Measurements from ENCODE around the gene NCKAP5L.
"Not testable (repeated sequence)": the region's sequence is repeated elsewhere in the genome, so short reads cannot be mapped to it uniquely, and the experiment has no call there.

NCKAP5L gene

DNA sequence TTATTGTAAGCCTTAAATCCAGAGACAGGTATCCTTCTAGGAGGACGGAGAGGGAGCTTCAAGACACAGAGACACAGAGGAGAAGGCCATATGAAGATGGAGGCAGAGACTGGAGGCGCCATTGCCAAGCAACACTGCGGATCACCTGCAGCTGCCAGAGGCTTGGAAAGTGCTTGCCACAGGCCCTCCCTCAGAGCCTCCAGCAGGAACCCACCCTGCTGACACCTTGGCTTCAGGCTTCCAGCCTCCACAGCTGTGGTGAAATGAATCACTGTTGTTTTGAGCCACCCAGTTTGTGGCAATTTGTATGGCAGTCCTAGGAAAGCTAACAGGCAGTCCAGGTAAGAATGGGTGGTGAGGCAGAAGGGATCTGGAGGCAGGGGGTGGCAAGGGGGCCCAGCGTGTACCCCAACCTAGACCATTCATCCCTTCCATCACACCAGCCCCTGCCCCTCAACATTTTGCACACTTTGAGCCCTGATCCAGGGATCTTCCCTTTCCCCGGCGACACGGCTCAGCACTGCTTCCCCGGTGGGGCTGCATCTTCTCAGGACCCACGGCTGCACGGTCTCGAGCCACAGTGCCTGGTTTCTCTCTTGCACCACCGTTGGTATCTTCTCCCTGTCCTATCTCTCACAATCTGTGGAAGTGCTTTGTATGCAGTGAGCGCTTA, 37.0 kb upstream of the NCKAP5L start:
- no peak for DNase-seq

DNA sequence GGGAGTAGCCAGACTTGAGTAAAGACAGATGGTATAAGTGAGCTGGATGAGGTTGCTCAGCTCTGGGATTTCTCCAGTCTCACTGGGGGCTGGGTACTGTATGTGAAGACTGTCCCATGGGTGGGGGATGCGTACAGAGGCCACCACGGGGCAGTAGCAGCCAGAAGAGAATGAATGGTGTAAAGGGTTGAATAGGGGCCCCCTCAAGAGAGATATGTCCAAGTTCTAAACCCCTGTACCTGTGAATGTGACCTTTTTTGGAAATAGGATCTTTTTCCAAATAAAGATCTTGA, 36.5 kb upstream of the NCKAP5L start:
- DNase-seq, result peak; percentile 43

DNA sequence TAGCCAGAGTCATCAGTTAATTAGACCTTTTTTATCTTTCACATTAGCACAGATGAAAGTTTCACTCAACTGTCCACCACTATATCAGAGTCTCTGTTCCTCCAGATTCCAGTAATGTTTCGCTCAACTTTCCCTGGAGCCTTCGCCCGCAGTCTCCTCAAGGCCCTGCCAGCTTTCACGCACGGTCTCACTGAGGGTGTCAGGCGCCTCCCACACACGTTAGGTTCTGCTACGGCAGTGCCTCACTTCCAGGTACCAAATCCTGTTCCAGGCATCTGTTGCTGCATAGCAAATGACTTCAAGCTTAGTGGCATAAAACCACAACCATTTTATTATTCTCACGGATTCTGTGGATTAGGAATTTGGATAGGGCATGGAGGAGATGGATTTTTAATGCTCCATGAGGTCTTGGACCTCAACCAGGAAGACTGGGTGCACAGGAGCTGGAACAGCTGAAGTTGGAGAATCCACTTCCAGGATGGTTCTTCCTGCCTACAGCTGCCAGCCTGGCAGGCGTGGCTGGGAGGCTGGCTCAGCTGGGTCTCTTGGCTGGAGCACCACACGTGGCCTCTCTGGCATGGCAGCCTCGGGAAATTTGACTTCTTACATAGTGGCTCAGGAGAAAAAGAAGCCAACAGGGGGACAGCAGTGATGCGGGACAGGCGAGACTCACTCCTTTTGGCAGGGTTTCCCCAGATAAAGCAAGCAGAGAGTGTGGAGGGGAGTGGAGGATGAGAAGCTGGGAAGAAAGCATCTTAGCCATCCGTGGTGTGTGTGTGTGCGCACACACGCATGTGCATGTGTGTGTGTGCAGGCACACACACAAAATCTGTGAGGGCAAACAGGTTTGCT, 36.0 kb upstream of the NCKAP5L start:
- peak; percentile 43 for DNase-seq

DNA sequence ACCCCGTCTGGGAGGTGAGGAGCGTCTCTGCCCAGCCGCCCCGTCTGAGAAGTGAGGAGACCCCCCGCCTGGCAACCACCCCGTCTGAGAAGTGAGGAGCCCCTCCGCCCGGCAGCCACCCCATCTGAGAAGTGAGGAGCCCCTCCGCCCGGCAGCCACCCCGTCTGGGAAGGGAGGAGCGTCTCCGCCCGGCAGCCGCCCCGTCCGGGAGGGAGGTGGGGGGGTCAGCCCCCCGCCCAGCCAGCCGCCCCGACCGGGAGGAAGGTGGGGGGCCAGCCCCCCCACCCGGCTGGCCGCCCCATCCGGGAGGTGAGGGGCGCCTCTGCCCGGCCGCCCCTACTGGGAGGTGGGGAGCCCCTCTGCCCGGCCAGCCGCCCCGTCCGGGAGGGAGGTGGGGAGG, 32.7 kb upstream of the NCKAP5L start:
- not testable (repeated sequence) for DNase-seq

DNA sequence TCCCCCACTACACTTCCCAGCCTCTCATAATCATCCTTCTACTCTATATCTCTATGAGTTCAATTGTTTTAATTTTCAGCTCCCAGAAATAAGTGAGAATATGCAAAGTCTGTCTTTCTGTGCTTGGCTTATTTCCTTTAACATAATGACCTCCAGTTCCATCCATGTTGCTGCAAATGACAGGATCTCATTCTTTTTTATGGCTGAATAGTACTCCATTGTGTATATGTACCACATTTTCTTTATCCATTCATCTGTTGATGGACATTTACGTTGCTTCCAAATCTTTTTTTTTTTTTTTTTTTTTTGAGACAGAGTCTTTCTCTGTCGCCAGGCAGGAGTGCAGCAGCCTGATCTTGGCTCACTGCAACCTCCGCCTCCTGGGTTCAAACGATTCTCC, 27.7 kb upstream of the NCKAP5L start:
- not testable (repeated sequence) for DNase-seq

DNA sequence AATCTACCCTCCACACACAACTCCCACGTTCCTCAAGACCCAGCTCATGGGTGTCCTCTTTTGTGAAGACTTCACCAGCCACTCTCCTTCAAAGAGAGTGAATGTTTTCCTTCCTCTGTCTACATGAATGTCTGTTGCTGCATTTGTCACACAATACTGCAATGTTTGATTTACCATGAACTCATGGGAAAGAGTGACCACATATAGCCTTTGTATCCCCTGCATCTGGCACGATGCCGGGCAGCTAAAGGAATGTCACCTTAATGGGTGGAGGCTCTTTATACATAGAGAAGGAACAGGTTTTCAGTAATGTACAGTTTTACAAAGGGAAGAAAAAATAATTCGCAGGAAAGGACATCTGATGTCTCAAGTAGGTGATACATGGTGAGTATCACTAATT, 26.8 kb upstream of the NCKAP5L start:
- no peak for DNase-seq

DNA sequence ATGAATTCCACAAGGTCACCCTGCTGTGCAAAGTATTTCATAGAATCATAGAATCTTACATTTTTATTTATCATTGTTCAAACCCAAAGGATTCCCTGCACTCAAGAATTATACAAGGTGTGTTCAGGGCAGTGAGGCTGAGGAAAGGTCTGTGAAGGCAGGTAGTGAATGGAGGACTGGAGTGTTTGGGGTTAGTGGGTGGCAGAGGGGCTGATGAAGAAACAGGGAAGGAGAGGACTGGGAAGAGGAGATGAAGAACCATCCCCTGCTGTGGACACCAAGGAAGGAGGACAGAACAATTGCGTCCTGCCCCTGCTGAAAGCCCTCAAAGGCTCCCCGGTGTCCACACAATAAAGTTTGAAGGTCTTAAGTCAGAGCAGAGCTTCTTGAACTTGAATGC, 25.5 kb upstream of the NCKAP5L start:
- no peak for DNase-seq

DNA sequence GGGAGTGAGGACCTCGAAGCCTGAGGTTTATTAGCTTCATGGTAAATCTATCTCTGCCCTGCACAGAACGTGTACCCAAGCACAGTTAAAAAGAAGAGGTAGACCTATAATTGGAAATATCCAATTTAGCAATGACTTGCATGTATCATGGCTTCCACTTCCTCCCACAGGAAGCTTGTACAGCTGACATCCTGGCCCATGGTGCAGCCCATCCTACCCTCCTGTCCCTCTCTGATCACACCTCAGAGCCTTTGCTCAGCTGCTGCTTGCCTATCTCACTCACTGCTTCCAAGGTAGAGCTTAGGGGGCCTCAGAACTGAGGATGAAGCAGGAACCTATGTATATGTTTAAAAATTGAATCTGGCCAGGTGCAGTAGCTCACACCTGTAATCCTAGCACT, 18.9 kb upstream of the NCKAP5L start:
- DNase-seq, result no peak

DNA sequence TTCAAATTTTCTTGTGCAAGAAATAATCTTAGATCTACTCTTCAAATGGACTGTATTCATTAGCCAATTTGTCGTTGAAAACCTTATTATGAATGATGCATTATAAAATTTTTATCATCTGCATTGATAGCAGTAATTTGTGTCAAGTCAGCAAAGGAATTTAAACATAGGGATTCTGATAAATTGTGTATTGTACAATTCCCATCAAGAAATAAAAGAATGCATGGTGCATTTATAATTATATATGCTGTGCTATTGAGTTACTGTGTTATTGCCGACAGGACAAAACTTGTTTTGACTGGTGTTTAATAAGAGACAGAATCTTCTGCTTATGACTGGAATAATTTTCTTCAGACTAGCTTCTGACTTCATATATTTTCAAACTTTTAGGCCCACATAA, 17.8 kb upstream of the NCKAP5L start:
- no peak for DNase-seq

DNA sequence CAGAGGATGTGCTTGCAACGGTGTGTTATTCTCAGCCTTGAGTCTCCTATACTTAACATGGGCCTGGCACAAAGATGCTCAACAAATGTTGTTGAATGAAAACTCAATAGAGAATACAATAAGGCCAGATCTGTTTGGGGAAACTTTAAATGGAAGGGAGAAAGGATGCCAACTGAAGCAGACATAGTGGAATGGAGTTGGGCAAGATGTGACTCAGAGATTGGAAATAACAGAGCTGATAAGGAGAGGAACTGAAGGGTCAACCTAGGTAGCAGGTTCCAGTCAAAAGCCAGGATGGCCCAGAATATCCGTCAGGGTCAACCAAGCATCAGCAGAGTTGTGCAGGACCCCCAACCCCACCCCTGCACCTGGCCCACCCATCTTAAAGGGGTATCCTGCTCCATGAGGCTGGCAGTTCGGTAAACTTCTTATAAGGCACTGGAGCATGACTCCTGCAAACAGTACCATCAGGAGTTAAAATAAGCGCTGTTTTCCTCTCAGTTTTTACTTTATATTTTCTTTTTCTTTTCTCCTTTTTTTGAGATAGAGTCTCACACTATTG, 15.7 kb upstream of the NCKAP5L start:
- no peak for DNase-seq

DNA sequence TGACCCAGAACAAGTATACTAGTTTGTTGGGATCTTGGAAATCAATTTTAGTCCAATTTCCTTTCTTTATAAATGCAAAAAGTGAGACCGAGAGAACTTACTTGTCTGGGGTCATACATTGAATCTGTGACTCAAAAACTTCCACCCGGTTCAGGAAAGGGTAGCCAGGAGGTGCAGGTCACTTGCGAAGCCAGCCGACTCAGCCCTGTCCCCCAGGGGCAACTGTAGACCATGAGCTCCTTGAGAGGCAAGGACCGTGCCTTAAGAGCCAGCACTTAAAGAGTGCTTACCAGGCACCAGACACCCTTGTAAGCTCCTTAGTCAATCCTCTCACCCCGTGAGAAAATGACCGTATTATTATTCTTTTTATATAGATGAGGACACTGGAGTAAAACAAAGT, 15.2 kb upstream of the NCKAP5L start:
- no peak for DNase-seq

DNA sequence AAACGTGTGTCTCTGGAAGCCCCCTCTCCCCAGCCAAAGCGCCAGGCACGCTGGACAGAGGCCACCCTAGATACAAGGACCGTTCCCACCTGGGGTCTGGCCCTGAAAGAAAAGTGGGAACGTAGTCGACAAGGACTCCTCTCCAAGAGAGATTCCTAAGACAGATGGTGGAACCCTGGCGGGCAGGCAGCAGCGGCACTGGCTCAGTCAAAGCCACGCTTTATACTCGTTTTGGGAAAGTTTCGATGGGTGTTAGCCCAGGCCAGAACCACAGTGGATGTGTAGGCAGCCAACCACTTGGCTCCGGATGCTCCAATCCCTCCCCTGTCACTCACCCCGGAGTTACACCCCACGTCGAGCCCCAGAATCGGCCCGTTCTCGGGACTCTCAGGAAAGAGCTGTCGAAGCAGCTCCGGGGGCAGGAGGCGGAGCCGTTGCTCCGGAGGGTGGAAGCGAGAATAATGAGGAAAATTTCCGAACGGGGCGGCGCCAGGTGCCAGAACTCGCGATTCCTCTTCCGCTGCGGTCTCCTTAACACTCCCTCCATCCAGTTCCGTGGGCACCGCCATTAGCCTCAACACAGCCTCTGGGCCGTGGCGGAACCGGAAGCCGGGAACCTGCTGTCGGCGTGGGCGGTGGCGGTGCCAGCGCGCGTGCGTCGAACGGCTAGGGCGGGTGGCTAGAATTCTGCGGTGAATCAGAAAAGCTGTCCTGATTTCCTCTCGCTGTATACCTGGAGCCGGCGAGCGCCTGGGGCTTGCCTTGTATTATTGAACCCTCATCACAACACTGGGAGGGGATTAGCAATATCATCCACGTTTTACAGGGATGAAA, 14.5 kb upstream of the NCKAP5L start, which contains the start of gene BCDIN3D:
Gene BCDIN3D (minus strand): TSS at position 588 of the 834 bp plus-strand sequence. CDS start 19 bp downstream, at position 569.
- DNase-seq, result peak; percentile 84

DNA sequence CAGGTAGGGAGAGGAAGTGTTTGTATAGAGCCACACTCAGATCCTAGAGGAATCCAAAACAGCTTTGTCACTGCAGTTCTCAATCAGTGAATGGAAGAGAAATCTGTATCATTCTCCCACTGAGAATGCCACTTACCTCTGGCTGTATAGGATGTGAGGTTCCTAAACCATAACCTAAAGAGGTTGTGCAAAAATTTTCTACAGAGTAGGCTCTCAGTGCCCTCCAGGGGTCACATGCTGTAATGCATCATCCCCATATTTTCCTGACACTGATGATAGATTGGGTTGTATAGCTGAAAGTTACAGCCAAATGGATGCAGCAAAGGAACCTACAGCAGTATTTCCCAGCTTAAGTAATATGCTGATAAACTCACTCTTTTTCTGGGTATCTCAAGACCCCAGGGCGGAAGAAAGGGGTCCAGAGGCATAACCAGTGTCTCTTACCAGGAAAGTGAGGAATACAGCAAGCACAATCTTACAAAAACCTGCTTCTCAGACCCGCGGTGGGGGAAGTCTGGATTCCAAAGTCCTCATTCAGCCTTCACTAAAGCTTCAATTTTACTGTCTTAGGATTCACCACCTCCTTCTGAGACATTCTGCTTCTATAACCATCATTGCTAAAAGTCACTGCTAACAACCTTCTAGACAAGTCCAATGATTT, 10.9 kb upstream of the NCKAP5L start:
- peak; percentile 14 for DNase-seq

DNA sequence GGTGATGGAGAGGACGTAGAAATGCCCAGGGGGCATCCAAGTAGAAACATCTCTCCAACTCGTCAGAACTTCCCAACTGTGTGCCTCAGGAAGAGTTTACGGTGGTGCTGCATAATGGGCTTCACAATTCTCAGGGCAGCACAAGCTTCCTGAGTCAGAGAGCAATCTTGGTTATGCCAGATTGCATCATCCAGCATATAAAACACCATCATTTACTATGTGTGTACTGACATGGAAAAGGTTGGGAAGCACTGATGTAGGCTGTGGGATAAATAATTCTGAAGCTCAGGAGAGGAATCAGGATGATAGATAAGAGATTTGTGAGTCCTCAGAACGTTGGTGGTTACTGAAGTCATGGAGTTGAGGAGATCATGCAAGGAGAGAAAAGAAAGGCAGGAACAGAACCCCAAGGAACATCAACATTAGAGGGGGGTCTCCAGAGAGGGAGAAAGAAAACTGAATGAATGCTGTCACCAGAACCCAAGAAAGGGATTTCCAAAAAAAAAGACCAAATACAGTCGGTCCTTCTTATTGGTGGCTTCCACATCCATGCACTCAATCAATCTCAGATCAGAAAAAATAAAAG, 4.7 kb upstream of the NCKAP5L start:
- no peak for DNase-seq

DNA sequence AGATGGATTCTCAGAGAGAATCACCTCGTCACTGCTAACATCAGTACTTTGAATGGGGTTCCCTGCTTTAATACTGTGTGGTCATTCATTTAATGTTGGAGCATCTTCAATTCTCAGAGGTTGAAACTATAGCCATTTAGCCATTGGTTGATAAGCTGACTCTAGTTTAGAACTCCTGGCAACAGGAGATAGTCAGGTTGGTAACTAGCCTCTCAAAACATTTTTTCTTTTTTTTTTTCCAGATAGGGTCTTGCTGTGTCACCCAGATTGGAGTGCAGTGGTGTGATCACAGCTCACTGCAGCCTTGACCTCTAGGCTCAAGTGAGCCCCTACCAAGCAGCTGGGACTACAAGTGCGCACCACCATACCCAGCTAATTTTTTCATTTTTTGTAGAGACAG, 3.5 kb upstream of the NCKAP5L start:
- no peak for DNase-seq

DNA sequence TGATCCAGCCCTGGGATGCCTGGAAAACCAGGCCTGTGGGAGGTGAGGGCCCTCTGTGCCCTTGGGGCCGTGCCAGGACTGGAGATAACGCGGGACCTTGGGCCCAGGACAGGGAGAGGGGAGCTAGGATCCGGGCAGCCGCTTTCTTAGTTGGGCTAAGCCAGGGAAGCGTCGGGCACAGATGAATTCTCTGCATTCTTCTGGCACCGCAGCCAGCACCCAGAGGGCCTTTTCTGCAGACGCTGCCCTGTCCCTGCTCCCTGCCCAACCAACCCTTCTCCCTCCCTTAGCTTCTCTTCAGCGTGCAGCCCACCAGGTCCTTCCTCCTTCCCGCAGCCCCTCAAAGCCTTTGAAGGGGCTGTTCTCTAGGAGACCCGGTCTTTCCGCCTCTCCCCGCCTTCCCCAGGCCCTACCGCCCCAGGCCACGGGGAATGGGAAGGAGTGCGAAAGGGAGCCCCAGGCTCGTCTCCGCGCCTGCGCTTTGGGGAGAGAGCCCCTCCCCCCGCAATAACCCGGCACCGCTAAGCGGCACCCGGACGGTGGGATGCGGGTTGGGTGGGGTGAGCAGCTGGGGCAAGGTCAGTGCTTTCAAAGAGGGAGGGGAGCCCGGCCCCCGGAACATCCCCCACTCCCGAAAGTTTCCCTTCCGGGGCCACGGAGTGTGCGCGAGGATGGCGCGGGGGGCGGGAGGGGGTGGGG, 663 bp downstream of the NCKAP5L start:
- peak; percentile 6 for DNase-seq

DNA sequence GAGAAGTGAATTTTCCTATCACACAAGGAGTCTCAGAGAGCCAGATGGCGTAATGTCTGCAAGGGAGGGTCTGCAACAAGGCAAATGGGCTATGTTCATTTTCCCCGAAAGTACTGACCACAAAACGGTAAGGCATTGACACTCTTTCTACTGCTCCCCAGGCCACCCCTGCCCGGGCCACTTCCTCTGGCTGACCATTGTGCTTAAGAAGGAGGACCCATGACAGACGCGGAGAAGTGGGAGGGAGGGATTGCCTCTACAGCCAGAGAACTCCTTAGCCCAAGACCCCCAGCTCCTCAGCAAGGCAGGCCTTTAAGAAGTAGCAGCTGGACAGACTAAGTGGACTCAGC, 1.2 kb downstream of the NCKAP5L start:
- DNase-seq, result no peak

DNA sequence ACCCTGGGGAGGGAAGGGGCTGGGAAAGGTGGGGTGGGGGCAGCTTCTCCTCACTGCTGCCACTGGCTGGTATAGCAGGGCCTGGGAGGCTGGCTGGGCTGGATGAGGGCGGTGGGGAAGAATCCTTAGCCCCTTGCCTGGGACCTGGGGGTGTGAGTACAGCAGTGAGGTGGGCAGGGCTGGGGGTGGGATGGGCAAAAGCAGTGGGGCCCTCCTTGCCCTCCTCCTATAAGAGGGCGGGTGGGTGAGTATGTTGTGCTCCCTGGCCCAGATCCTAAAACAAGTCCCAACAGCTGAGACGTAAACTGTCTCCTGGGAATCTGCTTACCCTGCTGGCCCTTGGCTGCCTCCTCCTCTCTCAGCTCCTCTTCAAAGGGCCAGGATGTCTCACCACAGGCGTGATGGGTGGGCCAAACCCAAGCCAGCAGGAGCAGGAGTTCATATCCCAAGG, 2.2 kb downstream of the NCKAP5L start:
- DNase-seq, result no peak

DNA sequence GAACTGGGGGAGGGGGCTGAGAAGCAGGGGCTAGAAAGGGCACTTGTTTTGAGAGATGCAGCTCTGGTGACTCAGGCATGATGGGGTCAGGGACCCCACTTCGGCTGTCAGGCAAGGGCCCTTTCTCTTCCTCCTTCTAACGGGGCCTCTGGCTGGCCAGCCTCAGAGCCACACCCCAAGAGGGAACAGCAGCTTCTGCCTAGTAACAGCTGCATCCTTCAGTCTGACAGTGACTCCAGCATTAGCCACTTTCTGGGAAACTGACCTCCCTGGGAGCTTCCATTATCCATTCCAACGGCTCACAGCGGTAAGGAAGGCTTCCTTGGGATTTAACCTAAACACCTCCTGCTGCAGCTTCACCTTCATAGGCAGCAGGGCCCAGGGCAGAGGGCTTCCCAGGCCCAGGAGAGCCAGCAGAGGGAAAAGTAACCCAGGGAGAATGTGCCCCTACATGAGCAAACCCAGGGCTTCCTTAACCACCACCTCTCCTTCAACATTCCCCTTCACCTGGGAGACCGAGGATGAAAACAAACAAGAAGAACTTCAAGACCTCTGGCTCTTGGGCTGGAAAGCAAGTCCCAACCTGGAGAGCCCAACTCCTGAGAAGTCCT, 2.7 kb downstream of the NCKAP5L start:
- no peak for DNase-seq

DNA sequence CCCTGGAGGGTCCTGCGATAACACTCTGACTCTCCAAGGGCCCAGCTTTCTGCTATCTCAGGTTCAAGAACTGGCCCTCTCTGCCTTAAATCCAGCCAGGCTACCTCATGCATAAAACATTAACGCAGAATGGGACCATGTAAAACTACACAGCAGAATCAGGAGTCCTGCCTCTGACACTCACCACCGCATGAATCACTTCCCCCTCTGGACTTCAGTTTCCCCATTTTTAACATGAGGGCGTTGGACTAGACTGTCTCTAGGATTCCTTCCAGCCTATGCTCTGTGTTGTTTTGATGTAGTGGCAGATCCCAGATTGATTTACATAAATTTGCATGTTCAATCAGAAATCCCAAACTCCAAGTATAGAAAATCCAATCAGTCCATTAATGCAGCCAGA, 3.3 kb downstream of the NCKAP5L start:
- DNase-seq, result no peak

DNA sequence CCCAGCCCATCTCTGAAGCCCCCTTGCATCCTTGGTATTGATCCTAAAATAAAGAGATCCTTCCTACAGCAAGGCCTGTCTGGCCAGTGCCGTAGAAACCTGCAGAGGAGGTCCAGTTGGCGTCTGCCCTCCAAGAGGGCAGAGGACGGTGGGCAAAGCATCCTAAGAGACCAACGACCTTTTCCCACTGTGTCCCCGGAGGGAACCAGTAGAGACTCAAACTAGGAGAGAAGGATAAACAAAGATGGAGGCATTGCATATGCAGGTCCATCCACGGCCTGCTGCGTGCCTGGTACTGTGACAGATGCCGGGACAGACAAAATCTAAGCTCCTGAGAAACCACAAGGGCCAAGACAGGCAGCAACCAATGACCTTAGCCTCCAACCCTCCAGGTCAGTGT, 3.8 kb downstream of the NCKAP5L start:
- DNase-seq, result no peak

All from DMS 273 treated with DMSO at 0.1 percent for 48 hours (cell line).